ENCODE measurements around the gene BTC. TPM values are rescaled to one million over a fixed set of nuclear protein-coding genes. Genes with fewer than 3 reads are reported as not detected.
"Not testable (repeated sequence)": the region's sequence is repeated elsewhere in the genome, so short reads cannot be mapped to it uniquely, and the experiment has no call there.

The BTC gene, protein sequence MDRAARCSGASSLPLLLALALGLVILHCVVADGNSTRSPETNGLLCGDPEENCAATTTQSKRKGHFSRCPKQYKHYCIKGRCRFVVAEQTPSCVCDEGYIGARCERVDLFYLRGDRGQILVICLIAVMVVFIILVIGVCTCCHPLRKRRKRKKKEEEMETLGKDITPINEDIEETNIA
- 0.08 TPM for polyA plus RNA-seq (2013, experiment 1 of 2; ENCODE audit: insufficient read length)
- 0.06 TPM for polyA plus RNA-seq (2013, experiment 2 of 2; ENCODE audit: insufficient read length)

DNA sequence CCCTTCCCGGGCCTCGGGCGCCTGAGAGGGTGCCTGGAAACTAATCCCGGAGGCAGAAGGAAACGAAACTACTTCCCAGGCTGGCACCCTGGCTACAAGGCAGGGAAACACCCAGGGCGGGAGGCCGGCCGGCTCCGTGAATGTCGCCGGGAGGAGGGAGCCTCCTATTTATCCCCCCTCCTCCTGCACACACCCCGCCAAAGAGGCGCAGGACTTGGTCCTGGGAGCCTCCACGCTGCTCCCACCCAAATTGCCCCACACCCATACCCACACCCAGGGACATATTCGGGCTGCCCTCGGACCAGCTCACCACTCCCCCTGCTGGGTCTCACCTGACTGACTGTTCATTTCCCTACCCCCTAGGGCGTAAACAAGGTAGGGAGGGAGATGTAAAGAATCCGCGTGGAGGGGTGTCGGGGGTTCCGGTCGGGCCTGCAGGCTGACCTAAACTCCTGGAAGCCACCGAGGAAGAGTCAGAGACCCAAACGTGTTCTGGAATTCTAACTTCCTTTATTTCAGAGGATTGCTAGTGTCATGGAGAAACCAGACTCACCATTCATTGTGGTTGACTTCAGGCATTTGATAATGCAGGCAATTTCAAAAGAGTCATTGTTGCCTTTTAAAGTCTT lies at the start of gene BTC:
BTC (minus strand) TSS at position 142 of the 629 bp plus-strand sequence. CDS start 198 bp downstream, outside the sequence.
- no peak for DNase-seq

DNA sequence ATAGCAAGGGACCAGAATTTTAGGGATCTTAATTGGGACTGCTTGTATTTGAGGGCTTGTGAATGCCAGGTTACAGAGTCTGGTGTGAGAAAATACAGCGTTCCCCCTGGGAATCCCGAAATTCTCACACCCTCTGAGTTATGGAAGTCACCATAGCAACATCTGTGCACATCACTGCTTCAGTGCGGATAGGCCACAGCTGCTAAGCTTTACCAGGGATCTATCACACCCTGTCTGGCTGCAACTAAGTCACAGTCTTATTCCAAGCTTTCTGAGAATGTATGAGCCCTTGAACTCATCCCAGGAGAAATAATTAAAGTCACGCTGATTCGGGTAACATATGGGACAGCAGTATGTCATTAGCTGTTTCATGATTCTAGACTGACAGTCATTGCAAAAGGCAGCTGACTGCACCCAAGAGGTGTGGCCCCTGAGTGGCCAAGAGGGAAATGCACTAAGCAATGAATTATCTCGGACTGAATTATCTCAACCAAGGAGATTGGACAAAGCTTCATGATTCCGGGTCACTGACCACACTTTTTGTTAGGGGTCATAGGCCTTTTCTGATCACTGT lies 46.7 kb upstream of the BTC start:
- no peak for DNase-seq

DNA sequence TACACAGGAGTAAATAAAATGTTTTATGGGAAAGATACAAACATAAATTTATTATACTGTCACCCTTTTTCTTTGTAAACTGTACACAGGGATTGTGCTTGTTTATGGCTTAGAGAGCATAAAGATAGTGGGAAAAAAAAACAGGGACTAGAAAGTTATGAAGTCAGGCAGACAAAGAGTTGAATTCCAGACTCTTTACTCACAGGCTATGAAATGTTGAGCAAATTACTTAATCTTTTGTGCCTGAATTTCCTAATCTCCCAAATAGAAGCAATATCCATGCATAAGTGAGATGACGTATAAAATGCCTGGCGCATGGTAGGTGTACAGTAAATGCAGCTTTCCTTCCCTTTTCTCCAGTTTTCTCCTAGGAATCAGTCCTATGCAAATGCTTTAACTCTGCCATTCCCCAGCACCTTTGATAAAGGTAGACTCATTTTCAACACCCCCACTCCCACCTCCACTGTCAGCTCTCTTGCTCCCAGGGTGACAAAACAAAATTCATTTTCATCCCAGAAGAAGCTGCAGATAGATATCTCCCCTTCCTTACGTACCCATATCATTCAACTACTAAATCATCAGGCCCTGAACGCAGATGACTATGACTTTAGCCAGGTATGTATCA lies 44.5 kb upstream of the BTC start:
- DNase-seq = peak; percentile 34

DNA sequence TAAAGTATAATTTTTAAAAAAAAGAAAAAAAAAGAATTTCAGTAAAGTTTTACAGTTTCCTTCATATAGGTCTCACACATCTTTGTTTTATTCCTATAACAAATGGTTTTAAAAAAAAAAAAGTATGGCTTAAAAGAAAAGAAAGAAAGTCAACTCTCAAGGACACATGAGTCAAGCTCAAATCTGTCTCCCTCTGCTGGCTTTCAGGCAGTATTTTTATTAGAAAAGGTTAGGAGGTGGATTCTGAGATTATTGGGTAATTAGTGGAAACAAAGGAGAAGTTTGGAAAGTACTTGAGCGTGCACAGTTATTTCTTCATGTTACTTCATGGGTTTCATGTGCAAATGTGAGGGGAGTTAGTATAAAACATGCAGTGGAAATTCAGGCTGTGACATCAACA lies 36.6 kb upstream of the BTC start:
- no peak for DNase-seq

DNA sequence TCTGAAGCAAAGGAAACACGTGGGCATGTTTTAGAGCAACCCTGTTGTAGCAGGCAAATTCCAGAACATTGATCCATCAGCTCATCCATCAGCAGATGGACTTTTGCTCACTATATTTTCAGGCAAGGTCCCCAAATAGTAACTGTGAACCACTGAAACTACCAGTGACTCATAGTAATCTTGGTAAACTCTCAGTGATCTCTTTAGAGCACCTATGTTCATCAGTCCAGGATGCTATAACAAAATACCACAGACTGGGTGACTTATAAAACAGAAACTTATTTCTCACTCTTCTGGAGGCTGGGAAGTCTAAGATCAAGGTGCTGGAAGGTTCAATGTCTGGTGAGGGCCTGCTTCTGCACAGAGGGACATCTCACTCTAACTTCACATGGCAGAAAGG lies 28.9 kb upstream of the BTC start:
- no peak for DNase-seq

DNA sequence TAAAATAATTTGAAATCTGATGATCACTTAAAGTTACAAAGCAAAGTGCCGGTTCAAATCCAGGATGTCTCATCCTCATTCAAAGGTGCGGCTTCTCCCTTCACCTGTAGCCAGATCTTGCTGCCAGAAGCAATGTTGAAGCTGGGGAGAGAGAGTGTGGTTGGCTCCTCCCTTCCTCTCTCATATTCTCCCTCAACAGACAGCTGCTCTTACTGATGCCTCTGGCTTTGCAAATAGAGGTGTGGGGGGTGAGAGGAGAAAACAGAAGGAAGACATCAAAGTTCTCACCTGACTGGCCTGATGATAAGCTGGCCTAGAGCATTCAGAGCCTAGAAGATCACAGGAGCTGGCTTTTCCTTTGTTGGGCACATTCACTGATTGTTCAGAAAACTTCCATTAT lies 28.3 kb upstream of the BTC start:
- no peak for DNase-seq

DNA sequence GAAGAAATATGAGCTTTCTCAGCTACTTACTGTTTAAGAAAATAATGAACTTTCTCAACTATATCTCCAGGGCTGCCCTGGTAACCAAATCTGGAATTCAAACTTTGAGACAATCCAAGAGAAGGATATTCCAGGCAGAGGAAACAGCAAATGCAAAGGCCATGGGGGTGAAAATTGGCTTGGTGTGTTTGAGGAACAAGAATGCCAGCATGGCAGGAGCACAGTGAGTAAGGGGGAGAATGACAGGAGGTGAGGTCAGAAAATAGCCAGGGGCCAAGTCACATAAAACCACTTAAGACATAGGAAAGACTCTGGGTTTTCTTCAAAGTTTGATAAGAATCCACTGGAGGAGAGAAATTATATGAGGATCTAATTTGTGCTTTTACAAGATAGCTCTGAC lies 27.2 kb upstream of the BTC start:
- no peak for DNase-seq

DNA sequence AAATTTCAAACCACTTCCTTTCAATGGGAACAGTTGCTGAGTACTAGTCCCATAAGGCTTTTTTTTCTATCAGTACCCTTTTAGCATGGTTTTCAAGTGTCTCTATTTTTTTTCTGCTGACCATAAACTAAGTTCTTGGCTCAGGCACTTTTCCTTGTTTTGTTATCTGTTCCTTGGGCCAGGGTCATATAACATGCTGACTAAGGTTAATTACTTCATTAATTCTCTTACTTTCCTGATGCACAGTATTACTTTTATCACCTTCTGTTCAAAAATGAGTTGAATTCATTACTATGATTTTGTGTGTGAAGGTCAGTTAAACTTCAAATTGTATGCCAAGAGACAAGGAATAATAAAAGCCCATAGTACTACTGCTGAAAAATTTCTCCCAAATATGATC lies 19.7 kb upstream of the BTC start:
- DNase-seq = no peak

DNA sequence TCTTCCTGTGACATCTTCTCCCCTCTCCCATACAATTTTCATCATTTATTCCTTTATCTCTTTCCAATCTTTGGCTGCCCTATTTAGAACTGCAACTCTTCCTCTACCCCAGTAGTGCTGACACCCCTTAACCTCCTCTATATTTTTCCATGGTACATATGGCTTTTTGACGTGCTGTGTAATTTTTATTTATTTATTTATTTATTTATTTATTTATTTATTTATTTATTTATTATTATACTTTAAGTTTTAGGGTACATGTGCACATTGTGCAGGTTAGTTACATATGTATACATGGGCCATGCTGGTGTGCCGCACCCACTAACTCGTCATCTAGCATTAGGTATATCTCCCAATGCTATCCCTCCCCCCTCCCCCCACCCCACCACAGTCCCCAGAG lies 17.7 kb upstream of the BTC start:
- DNase-seq = not testable (repeated sequence)

DNA sequence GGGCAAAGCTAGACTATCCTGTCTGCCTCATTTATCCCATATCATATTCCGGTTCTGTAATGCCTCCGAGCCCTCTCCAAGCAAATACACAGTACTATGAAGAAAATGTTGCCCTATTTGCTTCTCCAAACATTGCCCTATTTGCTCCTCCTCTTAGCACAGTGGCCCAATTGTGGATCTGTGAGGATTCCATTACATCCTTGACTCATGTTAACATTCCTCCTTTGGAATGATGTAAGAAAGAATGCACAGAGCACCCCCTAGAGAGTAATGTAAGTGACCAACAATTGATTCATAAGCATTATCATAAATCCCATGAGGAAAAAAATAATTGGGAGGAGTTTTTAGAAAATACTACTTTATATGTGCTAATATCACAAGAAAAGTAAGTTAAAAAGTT lies 11.3 kb upstream of the BTC start:
- peak; percentile 71 for DNase-seq

DNA sequence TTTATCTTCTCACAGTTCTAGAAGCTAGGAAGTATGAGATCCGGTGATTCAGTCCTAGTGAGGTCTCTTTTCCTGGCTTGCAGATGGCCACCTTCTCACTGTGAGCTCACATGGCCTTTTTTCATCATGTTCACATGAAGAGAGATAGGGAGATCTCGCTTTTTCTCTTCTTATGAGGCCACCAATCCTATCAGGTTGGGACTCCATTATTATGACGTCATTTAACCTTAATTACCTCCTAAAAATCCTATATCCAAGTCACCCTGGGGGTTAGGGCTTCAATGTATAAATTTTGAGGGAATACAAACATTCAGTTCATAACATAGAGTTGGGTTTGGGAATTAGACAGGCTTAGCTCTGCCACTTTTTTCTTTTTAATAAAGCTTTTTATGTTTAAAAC lies 6.0 kb upstream of the BTC start:
- no peak for DNase-seq

DNA sequence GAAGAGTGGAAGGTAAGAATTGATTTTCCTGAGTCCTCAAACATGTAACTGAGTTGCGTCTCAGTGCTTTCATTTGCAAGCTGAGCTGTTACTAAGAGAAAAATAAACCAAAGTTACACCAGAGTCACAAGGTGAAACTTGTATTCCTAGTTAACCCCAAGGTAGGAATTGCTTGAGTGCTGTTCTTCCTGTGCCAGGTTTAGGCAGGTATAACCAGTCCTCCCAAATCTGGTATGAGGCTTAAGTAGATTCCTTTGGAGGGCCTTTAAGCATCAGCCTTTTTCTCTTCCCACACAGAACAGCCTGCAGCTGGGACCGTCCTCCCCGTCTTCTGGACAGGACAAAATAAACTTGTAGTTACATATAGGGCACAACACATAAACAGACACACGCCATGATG lies 2.3 kb upstream of the BTC start:
- DNase-seq = no peak

DNA sequence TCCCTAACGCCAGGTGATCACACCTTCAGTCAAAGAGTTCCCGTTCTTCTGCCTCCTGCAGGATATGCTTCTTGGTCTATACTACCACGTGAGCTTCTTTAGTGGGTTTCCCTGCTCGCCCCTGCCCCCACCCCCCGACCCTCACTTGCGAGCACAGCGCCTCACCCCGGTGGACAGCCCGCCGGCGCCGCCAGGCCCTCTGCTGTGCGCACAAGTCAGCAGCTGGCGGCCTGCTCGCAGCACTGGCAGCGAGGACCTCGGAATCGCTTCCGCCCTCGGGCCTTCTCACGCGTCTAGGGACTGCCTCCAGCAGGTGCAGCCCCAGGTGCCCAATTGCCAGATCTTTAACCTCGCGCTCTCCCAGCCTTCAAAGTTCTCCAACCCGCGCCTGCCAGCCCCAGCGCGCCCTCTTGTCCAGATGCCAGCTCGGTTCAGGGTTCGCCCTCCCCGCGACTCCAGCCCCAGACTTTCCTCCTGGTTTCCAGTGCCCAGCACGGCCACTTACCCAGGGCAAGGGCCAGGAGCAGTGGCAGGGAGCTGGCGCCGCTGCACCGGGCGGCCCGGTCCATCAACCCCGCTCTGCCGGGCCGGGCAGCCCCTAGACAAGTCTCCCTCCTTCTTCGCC lies 454 bp downstream of the BTC start:
- peak; percentile 9 for DNase-seq

DNA sequence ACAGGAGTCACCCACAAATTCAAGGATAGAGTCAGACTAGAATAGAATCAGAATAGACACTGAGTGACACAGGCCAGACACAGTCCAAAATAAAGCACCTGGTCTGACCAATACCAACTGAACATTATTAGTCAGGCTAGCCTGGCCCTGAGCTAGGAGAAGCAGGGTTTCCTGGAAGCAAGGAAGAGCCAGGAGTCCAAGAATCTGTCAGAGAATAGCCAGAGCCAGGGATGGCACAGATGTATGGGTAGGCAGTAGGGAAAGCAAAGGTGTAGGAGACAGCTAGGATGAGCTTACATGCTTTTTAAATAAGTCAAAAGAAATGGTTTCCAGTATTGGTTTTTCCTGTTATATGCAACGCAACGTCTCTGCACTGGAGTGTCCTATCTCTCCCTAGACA lies 3.7 kb downstream of the BTC start:
- no peak for DNase-seq

DNA sequence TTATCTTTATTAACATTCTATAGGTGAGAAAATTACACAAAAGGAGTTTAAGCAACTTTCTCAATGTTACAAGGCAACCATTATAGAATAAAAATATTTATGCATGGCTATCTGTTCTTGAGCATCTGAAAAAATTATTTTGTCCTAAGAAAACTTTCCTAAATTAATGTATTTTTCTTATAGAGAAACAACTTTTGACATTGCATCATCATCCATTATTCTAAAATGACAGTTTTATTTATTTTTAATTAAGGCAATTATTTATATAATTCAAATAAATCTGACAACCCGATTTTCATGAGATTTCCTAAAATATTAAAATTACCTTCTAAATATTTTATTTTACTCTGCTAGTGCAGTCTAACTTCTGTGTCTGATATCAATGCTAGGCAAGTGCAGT lies 4.8 kb downstream of the BTC start:
- DNase-seq = no peak

DNA sequence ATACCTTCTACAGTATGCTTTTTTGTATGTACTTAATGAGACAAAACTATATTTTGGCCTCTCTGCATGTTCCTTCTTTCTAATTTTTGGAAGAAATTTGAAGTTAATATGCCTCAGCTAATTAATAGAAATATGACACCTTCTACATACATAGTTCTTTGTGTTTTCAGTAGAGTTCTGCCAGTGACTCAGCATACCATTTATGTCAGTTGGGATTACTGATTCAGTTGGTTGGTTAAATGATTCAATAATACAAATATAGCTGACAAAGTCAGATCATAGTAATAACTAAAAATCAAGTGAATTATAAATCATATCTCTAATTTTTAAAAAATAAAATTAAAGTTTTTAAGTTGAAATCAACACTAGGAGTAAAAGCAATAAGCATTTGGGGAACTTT lies 16.8 kb downstream of the BTC start:
- DNase-seq = peak; percentile 6

DNA sequence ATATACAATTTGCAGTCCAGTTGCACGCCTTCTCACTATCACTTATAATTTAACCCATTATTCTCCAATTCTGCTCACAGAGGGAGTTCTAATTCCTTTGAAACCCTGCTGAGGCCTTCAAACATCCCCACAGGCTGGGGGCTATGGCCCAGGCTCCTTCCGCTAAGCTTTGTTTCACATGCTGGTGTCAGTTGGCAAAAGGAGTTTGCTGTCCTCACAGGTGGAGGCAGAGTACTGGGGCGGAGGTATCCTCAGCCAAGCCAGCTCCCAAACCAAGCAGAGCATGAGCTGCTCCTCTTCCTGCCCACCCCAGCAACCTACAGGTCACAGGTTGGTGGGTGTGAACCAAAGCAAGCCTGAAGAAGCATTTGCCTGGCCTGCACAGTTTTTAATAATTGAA lies 21.5 kb downstream of the BTC start:
- no peak for DNase-seq

DNA sequence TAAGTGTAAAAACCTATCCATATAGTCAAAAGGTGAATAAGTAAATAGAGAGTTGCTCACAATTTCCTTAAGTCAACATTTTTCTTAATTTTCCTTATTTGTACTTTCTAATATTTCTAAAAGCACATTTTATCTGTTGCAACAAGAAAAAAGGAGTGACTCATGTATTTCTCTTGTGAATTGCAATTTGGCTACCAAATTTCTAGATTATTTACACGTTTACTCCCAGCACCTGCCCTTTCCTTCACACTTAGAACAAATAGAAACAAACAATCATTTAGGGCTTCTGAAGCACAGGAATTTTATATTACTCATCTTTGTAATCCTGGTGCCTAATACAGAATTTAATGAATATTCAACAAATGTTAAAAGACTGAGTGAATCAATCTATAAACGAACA lies 22.2 kb downstream of the BTC start:
- DNase-seq = no peak

DNA sequence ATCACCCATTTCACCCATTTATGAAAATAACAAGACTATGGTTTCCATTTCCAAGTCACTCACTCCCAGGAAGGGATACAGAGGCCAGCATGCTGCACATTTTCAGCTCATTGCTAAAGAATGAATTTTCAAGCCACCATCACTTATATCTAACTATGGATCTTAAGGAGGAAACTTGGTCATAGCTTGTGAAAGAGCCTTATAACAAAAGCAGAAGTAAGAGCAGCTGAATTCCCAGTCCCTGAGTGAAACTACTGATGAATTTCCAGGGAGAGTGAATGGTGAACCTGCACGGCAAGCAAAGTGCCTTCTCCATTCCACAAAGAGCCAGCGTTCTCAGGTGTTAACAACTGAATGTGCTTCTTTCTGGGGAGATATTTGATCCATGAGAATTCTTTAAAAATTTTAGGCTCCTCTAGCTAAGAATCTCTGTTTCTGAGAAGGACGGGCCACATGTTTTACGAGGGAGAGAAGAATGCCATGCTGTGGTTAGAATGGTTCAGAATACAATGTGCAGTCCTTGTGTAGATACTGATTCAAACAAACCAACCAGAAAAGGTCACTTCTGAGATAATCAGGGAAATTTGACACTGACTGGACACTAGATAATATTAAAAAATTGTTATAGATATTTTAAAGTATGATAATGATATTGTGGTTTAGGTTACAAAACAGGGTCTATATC lies 24.0 kb downstream of the BTC start:
- no peak for DNase-seq

DNA sequence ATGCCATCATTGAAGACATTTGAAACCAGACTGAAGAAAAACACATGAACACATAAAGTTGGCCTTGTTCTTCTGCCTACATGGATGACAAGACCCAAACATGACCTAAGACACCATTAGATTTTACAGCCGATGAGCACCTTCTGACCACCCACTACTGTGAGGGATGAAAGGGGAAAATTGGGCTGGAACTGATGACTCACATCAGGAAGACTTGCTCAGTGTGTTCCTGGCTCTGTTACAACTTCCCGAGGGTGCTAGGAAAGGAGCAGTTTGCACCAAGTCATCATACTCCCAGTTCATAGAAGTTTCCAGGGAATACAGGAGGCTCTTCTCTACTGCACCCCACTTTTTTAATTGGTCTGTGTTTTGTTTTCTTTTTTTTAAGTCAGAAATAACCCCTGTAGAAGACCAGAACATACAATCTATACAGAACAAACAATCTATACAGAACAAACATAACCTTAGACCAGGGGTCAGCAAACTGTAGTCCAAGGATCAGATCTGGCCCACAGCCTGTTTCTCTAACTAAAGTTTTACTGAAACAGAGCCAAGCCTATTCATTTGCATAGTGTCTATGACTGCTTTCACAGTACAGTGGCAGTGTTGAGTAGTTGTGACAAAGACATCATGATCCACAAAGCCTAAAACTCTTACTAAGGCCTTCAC lies 25.3 kb downstream of the BTC start:
- DNase-seq = peak; percentile 15

DNA sequence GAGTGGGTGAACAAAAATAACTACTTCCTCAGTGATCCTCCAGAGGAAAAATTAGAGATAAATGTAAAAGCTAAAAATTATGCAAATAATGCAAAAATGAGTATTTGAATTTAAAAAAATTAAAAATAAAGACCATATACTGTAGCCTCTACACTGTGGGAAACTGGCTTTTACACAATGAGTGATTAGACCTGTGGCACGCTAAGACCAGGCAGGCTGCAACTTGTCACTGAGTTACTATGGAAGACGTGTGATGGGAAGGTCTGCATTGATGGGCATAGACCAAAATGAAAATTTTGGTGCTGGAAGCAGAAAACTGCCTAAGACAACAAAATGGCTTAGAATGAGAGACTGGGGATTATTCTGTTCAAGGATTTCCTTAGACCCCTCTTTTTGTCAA lies 30.2 kb downstream of the BTC start:
- no peak for DNase-seq

DNA sequence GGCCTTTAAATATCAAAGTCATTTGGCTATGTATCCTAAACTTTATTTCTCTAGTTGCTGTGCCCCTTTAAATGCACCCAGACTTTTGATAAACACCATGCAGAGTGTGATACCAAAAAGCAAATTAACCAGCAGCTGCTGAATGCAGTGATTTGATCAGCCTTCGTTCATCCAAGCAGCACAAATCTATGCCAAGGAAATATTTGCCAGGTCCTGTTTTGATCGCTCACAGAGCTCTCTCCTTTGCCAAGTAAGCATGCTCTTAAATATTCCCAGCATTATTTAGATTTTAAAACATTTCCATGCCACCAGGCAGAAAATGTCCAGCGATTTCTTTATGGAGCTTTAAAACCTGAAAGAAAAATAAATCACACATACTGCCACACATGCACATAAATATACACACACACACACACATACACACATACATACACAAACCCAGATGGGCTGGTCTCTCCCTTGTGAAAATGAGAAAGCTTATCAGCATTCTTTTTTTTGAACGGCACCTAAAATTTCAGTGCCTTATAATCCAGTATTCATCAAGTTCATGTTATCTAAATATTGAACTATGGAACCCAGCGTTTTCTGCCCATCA lies 35.7 kb downstream of the BTC start:
- DNase-seq = no peak

Measured in fibroblast of skin of abdomen (primary cell).